ENCODE measurements around the gene KRT3. TPM values are rescaled to one million over a fixed set of nuclear protein-coding genes. Genes with fewer than 3 reads are reported as not detected.

KRT3 gene
- polyA plus RNA-seq, 3 donors, result not detected

DNA sequence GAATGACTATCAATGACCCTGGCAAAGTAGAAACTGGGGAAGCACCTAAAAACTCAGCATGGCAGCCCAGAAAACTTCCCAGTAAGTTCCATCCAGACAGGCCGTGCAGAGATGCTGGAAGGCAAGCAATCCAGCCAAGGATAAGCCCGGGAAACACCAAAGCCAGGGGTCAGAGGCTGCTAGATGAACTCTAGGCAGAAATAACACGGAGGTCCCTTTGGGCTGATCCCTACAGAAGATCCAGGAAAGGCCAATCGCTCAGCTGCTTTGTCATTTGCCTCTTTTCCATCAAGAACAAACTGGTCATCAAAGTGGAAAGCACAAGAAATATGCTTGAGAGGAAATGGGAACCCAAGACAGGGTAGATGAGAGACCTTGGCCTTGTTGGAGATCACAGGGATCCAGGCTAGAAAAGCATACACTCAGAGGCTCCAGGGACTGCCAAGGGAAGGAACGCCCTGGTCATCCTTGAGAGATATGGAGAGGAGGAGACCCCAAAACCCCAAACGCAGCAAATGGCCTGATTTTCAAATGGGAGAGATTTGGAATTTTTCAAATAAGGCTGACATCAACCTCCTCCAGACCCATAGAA lies 31.7 kb upstream of the KRT3 start:
- Mint-ChIP-seq H3K9me3 (no peaks in the 10 kb centered on the region), H3K4me1 (peaks cover 10% of the 10 kb centered on the region), H3K27me3 (ENCODE audit: low read depth in 3 of 3) (peaks cover 0 to 7% (median 1%) of the 10 kb centered on the region in 3 donors), H3K27ac (no peak overlapping the region), H3K36me3 (no peaks in the 10 kb centered on the region), H3K4me3 (no peak overlapping the region)
- 100% methylated on average over 2 of the region's 6 CpGs for WGBS (ENCODE audit: insufficient coverage)
- Histone ChIP-seq H4K20me1 (ENCODE audit: insufficient read depth, low read length) (no peaks in the 10 kb centered on the region), H3K4me2 (replicated peaks; ENCODE audit: extremely low read depth, low read length, poor library complexity, severe bottlenecking) (no peak overlapping the region), H3K79me2 (ENCODE audit: insufficient read depth, low read length) (no peaks in the 10 kb centered on the region), H3K4me1 (ENCODE audit: control insufficient read depth in 1 of 2, insufficient read depth in 2 of 2, low read length in 2 of 2) (peaks cover 0 to 6% of the 10 kb centered on the region in 2 donors), H3K27me3 (ENCODE audit: control insufficient read depth in 2 of 2, insufficient read depth in 2 of 2, low read length in 2 of 2) (no peaks in the 10 kb centered on the region), H3K36me3 (replicated peaks in 1 of 2; ENCODE audit: control insufficient read depth in 1 of 2, insufficient read depth in 2 of 2, low read length in 2 of 2) (no peaks in the 10 kb centered on the region), H3K27ac (ENCODE audit: low read depth in 1 of 2, low read length in 2 of 2) (no peak overlapping the region), H3K9ac (ENCODE audit: insufficient read depth, low read length, poor library complexity, severe bottlenecking) (no peak overlapping the region), H2AFZ (ENCODE audit: insufficient read depth, low read depth, low read length, poor library complexity, severe bottlenecking) (no peak overlapping the region), H3K9me3 (replicated peaks in 1 of 2; ENCODE audit: control insufficient read depth in 1 of 2, insufficient read depth in 1 of 2, low read length in 2 of 2) (no peaks in the 10 kb centered on the region), H3K4me3 (replicated peaks in 1 of 3; ENCODE audit: low read depth in 2 of 3, low read length in 3 of 3) (no peak overlapping the region)
- intact Hi-C loops (cut with micrococcal nuclease), result no loop called here
- TF ChIP-seq, protein P1, sequence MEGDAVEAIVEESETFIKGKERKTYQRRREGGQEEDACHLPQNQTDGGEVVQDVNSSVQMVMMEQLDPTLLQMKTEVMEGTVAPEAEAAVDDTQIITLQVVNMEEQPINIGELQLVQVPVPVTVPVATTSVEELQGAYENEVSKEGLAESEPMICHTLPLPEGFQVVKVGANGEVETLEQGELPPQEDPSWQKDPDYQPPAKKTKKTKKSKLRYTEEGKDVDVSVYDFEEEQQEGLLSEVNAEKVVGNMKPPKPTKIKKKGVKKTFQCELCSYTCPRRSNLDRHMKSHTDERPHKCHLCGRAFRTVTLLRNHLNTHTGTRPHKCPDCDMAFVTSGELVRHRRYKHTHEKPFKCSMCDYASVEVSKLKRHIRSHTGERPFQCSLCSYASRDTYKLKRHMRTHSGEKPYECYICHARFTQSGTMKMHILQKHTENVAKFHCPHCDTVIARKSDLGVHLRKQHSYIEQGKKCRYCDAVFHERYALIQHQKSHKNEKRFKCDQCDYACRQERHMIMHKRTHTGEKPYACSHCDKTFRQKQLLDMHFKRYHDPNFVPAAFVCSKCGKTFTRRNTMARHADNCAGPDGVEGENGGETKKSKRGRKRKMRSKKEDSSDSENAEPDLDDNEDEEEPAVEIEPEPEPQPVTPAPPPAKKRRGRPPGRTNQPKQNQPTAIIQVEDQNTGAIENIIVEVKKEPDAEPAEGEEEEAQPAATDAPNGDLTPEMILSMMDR (IDR thresholded peaks at IDR 0.05), result no peak
- no peak for DNase-seq

DNA sequence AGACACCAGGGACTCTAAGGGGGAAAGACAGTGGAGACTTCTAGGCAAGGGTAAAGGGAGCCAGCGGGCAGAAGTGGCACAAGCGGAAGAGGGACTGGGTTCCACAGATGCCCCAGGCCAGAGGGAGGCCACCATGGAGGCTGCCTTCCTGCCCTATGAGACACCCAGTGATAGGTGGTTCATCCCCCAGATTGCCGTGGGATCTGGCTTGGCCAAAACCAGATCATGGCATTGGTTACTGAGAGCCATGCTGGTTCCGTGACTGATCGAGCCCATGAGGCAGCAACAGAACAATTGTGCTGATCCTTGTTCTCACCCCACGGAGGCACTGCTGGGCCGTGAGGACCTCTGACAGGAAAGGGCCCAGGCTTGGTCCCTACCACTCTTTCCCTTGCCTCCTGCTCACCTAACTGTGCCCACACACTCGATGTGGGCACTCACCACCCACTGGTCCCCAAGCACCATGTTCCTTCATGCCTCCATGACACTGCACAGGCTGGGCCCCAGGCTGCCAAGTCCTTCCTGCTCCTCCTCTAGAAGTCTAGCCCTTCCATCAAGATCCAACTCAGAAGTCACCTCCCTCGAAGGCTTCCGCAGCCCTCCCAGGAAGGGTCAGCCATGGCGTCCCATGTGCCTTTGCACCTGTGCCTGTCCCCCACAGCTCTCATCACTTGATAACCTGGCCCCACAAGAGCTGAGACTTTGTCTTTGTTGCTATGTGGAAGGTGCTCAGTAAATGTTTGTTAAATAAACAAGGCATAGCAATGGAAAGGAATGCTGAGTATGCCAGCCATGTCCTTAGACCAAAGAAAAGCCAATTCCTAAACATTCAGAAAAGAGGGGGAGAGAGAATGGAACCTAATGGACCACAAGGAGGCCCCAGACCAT lies 30.9 kb upstream of the KRT3 start:
- no peaks in the 10 kb centered on the region for H3K36me3 Mint-ChIP-seq
- peaks cover 10% of the 10 kb centered on the region for H3K4me1 Mint-ChIP-seq
- H3K4me3 Mint-ChIP-seq, result no peak overlapping the region

More for the DNA sequence above, 30.9 kb upstream of the KRT3 start:
- H2AFZ ChIP-seq (ENCODE audit: insufficient read depth, low read depth, low read length, poor library complexity, severe bottlenecking), result no peak overlapping the region
- no peak overlapping the region for H3K4me3 ChIP-seq (replicated peaks in 1 of 3; ENCODE audit: low read depth in 2 of 3, low read length in 3 of 3)
- 99% methylated on average over 10 of the region's 11 CpGs for WGBS (ENCODE audit: insufficient coverage)
- H3K4me1 ChIP-seq (ENCODE audit: control insufficient read depth in 1 of 2, insufficient read depth in 2 of 2, low read length in 2 of 2), result peaks cover 0 to 6% of the 10 kb centered on the region in 2 donors
- H3K9ac ChIP-seq (ENCODE audit: insufficient read depth, low read length, poor library complexity, severe bottlenecking), result no peak overlapping the region
- no peaks in the 10 kb centered on the region for H4K20me1 ChIP-seq (ENCODE audit: insufficient read depth, low read length)
- Mint-ChIP-seq H3K27ac (no peak overlapping the region), H3K9me3 (no peaks in the 10 kb centered on the region), H3K27me3 (ENCODE audit: low read depth in 3 of 3) (peaks cover 0 to 5% (median 1%) of the 10 kb centered on the region in 3 donors)
- H3K36me3 ChIP-seq (replicated peaks in 1 of 2; ENCODE audit: control insufficient read depth in 1 of 2, insufficient read depth in 2 of 2, low read length in 2 of 2), result no peaks in the 10 kb centered on the region
- H3K4me2 ChIP-seq (replicated peaks; ENCODE audit: extremely low read depth, low read length, poor library complexity, severe bottlenecking), result no peak overlapping the region
- no peak overlapping the region for H3K27ac ChIP-seq (ENCODE audit: low read depth in 1 of 2, low read length in 2 of 2)
- H3K9me3 ChIP-seq (replicated peaks in 1 of 2; ENCODE audit: control insufficient read depth in 1 of 2, insufficient read depth in 1 of 2, low read length in 2 of 2), result no peaks in the 10 kb centered on the region
- intact Hi-C loops (cut with micrococcal nuclease), result no loop called here
- TF ChIP-seq, protein P1 (IDR thresholded peaks at IDR 0.05), result no peak
- no peaks in the 10 kb centered on the region for H3K27me3 ChIP-seq (ENCODE audit: control insufficient read depth in 2 of 2, insufficient read depth in 2 of 2, low read length in 2 of 2)
- H3K79me2 ChIP-seq (ENCODE audit: insufficient read depth, low read length), result no peaks in the 10 kb centered on the region
- DNase-seq, result no peak
